ENCODE measurements around the gene PDLIM5. TPM values are rescaled to one million over a fixed set of nuclear protein-coding genes. Genes with fewer than 3 reads are reported as not detected.
A peak's percentile ranks its signal among the peaks of the same experiment; 100 is the strongest.

The PDLIM5 gene
- total RNA-seq, 1 experiment from 2014 or later = 106 TPM

DNA sequence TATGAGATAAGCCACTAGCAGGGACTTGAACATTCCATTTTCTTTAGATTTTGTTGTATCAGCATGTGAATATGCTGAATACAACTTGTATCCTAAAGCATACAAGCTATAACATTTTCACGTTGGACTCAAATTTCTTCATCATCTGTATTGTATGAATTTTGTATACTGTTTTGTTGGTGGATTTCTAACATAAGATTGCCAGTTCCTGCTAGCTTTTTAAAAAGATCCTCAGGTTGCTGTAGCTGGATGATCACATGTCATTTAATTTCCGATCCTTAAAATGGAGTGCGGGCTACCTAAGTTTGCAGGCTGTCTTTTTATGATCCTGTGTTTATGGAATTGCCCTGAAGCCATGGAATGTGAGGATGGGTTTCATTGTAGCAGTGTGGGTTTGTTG, 6.9 kb downstream of the PDLIM5 start:
- Histone ChIP-seq H3K27me3 (replicated peaks; ENCODE audit: control insufficient read depth, insufficient read depth, low read length) (no peaks in the 10 kb centered on the region), H3K9me3 (no peaks in the 10 kb centered on the region), H3K4me1 (peaks cover 51% of the 10 kb centered on the region), H3K36me3 (ENCODE audit: control insufficient read depth, insufficient read depth, low read length) (no peaks in the 10 kb centered on the region), H3K4me3 (ENCODE audit: low read depth, low read length) (no peak overlapping the region)
- H3K4me3 Mint-ChIP-seq (ENCODE audit: unreplicated experiment) = peak overlapping the region; percentile 52
- CTCF ChIA-PET = no interaction called here
- no peaks in the 10 kb centered on the region for H3K9me3 Mint-ChIP-seq (ENCODE audit: unreplicated experiment)
- peaks cover 47% of the 10 kb centered on the region for H3K4me1 Mint-ChIP-seq (ENCODE audit: low read depth, unreplicated experiment)
- TF ChIP-seq CTCF (IDR thresholded peaks at IDR 0.05; ENCODE audit: insufficient read depth in 1 of 2, low read depth in 1 of 2, low read length in 1 of 2, severe bottlenecking in 1 of 2, unreplicated experiment in 1 of 2) = no peak
- no TSS peak for BruUV-seq (replicated peaks)
- H3K27me3 Mint-ChIP-seq (ENCODE audit: insufficient read depth, unreplicated experiment) = no peaks in the 10 kb centered on the region
- POLR2A ChIA-PET = no interaction called here
- peak in 1 of 2 experiments; percentile 19 for DNase-seq
- no peak overlapping the region for H3K27ac Mint-ChIP-seq (ENCODE audit: unreplicated experiment)
- intact Hi-C loops (cut with micrococcal nuclease; ENCODE audit: unreplicated experiment) = loop anchor here (2.0 kb wide), 1 partner anchor 76 kb away; no protein-coding TSS in a partner anchor
- H3K36me3 Mint-ChIP-seq (ENCODE audit: insufficient read depth, unreplicated experiment) = peaks cover 31% of the 10 kb centered on the region

GRCh38 chr4:94459462-94460161, 7.9 kb downstream of the PDLIM5 start:
- H3K27me3 ChIP-seq (replicated peaks; ENCODE audit: control insufficient read depth, insufficient read depth, low read length) = no peaks in the 10 kb centered on the region
- no peaks in the 10 kb centered on the region for H3K36me3 ChIP-seq (ENCODE audit: control insufficient read depth, insufficient read depth, low read length)
- Mint-ChIP-seq H3K27me3 (ENCODE audit: insufficient read depth, unreplicated experiment) (no peaks in the 10 kb centered on the region), H3K36me3 (ENCODE audit: insufficient read depth, unreplicated experiment) (peaks cover 32% of the 10 kb centered on the region), H3K4me1 (ENCODE audit: low read depth, unreplicated experiment) (peaks cover 49% of the 10 kb centered on the region), H3K4me3 (ENCODE audit: unreplicated experiment) (peak overlapping the region; percentile 52), H3K9me3 (ENCODE audit: unreplicated experiment) (no peaks in the 10 kb centered on the region), H3K27ac (ENCODE audit: unreplicated experiment) (peak overlapping the region; percentile 64)
- H3K9me3 ChIP-seq = no peaks in the 10 kb centered on the region
- H3K4me1 ChIP-seq = peaks cover 47% of the 10 kb centered on the region
- no peak overlapping the region for H3K4me3 ChIP-seq (ENCODE audit: low read depth, low read length)
- TF ChIP-seq CTCF (IDR thresholded peaks at IDR 0.05; ENCODE audit: insufficient read depth in 1 of 2, low read depth in 1 of 2, low read length in 1 of 2, severe bottlenecking in 1 of 2, unreplicated experiment in 1 of 2) = no peak
- CTCF ChIA-PET = no interaction called here
- intact Hi-C loops (cut with micrococcal nuclease; ENCODE audit: unreplicated experiment) = loop anchor here (2.0 kb wide), 1 partner anchor 75 kb away; no protein-coding TSS in a partner anchor
- POLR2A ChIA-PET = interaction anchor here (0.6 kb wide), 1 partner anchor 76 kb away, joined by 7 read pairs; no protein-coding TSS in a partner anchor
- DNase-seq = no peak
- no TSS peak for BruUV-seq (replicated peaks)

GRCh38 chr4:94461506-94461905, 9.8 kb downstream of the PDLIM5 start:
- no peak for TF ChIP-seq CTCF (IDR thresholded peaks at IDR 0.05; ENCODE audit: insufficient read depth in 1 of 2, low read depth in 1 of 2, low read length in 1 of 2, severe bottlenecking in 1 of 2, unreplicated experiment in 1 of 2)
- peak overlapping the region; percentile 13 for H3K27ac Mint-ChIP-seq (ENCODE audit: unreplicated experiment)
- H3K4me3 Mint-ChIP-seq (ENCODE audit: unreplicated experiment) = peak overlapping the region; percentile 3
- no peaks in the 10 kb centered on the region for H3K9me3 ChIP-seq
- peaks cover 26% of the 10 kb centered on the region for H3K36me3 Mint-ChIP-seq (ENCODE audit: insufficient read depth, unreplicated experiment)
- BruUV-seq (replicated peaks) = no TSS peak
- no peaks in the 10 kb centered on the region for H3K27me3 Mint-ChIP-seq (ENCODE audit: insufficient read depth, unreplicated experiment)
- H3K4me1 Mint-ChIP-seq (ENCODE audit: low read depth, unreplicated experiment) = peaks cover 46% of the 10 kb centered on the region
- ChIA-PET POLR2A (no interaction called here), CTCF (no interaction called here)
- peaks cover 46% of the 10 kb centered on the region for H3K4me1 ChIP-seq
- H3K36me3 ChIP-seq (ENCODE audit: control insufficient read depth, insufficient read depth, low read length) = no peaks in the 10 kb centered on the region
- DNase-seq = no peak
- intact Hi-C loops (cut with micrococcal nuclease; ENCODE audit: unreplicated experiment) = no loop called here
- H3K4me3 ChIP-seq (ENCODE audit: low read depth, low read length) = no peak overlapping the region
- H3K27me3 ChIP-seq (replicated peaks; ENCODE audit: control insufficient read depth, insufficient read depth, low read length) = no peaks in the 10 kb centered on the region
- no peaks in the 10 kb centered on the region for H3K9me3 Mint-ChIP-seq (ENCODE audit: unreplicated experiment)

Data from Caco-2 (cell line).